H54 (cell line): ENCODE measurements around the gene HOXD13.

Experiments
- DNase-seq: peaks from one replicate; pipeline ENCODE4 v3.0.0; 2011; ENCODE audit warnings: low spot score, mixed read lengths; ENCODE audit not compliant: insufficient read length
- FAIRE-seq: peaks from 3 replicates; lab custom pipeline; 2011; peaks lifted over from hg19 to GRCh38; lab: Jason Lieb, UNC
- POLR2A ChIP-seq: IDR thresholded peaks from 2 replicates; pipeline ENCODE4 v1.6.1; 2011; ENCODE audit warnings: low read depth, mild to moderate bottlenecking, low read length

HOXD13 gene

GRCh38 chr2:176085120-176085788, 7.3 kb upstream of the HOXD13 start:
- no peak for TF ChIP-seq POLR2A
- DNase-seq (no peak), FAIRE-seq (no peak)

GRCh38 chr2:176085861-176086771, 6.4 kb upstream of the HOXD13 start:
- FAIRE-seq, result no peak
- DNase-seq, result no peak
- TF ChIP-seq POLR2A, result no peak

- FAIRE-seq (no peak), DNase-seq (no peak)
- TF ChIP-seq POLR2A, result no peak
Observed at GRCh38 chr2:176087330-176088047, 5.0 kb upstream of the HOXD13 start.

- TF ChIP-seq POLR2A, result no peak
- FAIRE-seq (no peak), DNase-seq (no peak)
Observed at GRCh38 chr2:176088048-176088936, 4.2 kb upstream of the HOXD13 start.

- no peak for DNase-seq
- no peak for FAIRE-seq
- no peak for TF ChIP-seq POLR2A
Observed at GRCh38 chr2:176088937-176089842, 3.3 kb upstream of the HOXD13 start.

GRCh38 chr2:176089843-176090395, 2.6 kb upstream of the HOXD13 start:
- FAIRE-seq (no peak), DNase-seq (no peak)
- TF ChIP-seq POLR2A, result no peak

GRCh38 chr2:176090862-176091261, 1.7 kb upstream of the HOXD13 start:
- FAIRE-seq (no peak), DNase-seq (no peak)
- no peak for TF ChIP-seq POLR2A

- no peak for TF ChIP-seq POLR2A
- FAIRE-seq, result no peak
- no peak for DNase-seq
Observed at GRCh38 chr2:176091329-176092258, 927 bp upstream of the HOXD13 start.

- peak; percentile 77 for DNase-seq
- FAIRE-seq, result no peak
Observed at GRCh38 chr2:176093145-176093897, 800 bp downstream of the HOXD13 start.

GRCh38 chr2:176093898-176094249, 1.4 kb downstream of the HOXD13 start:
- TF ChIP-seq POLR2A, result no peak
- no peak for DNase-seq
- FAIRE-seq, result no peak

More at GRCh38 chr2:176093145-176093897, 800 bp downstream of the HOXD13 start:
- TF ChIP-seq POLR2A, result no peak

GRCh38 chr2:176094349-176094748, 1.8 kb downstream of the HOXD13 start:
- no peak for TF ChIP-seq POLR2A
- no peak for FAIRE-seq
- no peak for DNase-seq
